ENCODE measurements around the gene TENM3. TPM values are rescaled to one million over a fixed set of nuclear protein-coding genes. Genes with fewer than 3 reads are reported as not detected.

TENM3 gene
- total RNA-seq, 2 donors from 2014 or later, result 39.5 to 51.9 TPM

- H3K27me3 ChIP-seq (ENCODE audit: control insufficient read depth, insufficient read depth, low read length, poor library complexity, severe bottlenecking), result no peaks in the 10 kb centered on the region
- H3K36me3 Mint-ChIP-seq (ENCODE audit: low read depth), result no peaks in the 10 kb centered on the region
- no peaks in the 10 kb centered on the region for H3K27me3 Mint-ChIP-seq (ENCODE audit: insufficient read depth)
- H3K9ac ChIP-seq (ENCODE audit: extremely low read depth, low read length, poor library complexity, severe bottlenecking), result no peak overlapping the region
- no peak overlapping the region for H3K27ac Mint-ChIP-seq
- no peak overlapping the region for H3K27ac ChIP-seq (ENCODE audit: low read depth, low read length)
- no peaks in the 10 kb centered on the region for H3K9me3 ChIP-seq (ENCODE audit: control insufficient read depth, low read length)
- peaks cover 10% of the 10 kb centered on the region for H3K4me1 Mint-ChIP-seq
- H3K4me3 ChIP-seq (ENCODE audit: low read length), result no peak overlapping the region
- H3K4me1 ChIP-seq (ENCODE audit: control insufficient read depth, insufficient read depth, low read length), result peaks cover 8% of the 10 kb centered on the region
- no peak for DNase-seq
- H3K4me3 Mint-ChIP-seq, result no peak overlapping the region
- no peaks in the 10 kb centered on the region for H3K9me3 Mint-ChIP-seq
- TF ChIP-seq CTCF (conservative IDR thresholded peaks at IDR 0.05), result no peak
- no peaks in the 10 kb centered on the region for H3K36me3 ChIP-seq (ENCODE audit: control insufficient read depth, insufficient read depth, low read length)
- WGBS, 2 experiments (ENCODE audit: insufficient coverage in 1 of 2, insufficient read length in 1 of 2), result 87 to 91% methylated on average over 14 to 17 of the region's 17 CpGs
These were observed 599.7 kb downstream of the TENM3 start for GRCh38 chr4:182842759-182843390.

DNA sequence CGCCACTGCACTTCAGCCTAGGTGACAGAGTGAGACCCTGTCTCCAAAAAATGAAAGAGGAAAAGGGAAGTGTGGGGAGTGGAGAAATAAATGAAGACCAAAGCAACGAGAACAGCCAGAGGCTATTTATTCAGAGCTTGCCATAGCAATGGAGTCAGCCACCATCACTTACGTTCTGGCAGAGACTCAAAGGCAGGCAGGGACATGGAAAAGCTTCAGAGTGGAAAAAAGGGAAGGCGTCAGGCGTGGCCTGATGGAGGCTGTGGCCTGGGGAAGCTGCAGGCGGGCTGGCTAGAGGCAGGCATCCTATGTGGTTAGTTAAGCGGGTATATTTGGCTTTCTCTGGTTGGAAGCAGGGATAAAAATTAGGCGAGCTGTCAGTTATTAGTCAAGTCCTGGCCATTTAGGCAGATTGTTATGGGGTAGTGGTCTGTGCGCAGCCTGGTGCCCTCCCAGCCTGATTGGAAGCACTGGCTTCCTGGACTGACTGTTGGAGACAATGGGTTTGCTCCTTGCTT, 600.7 kb downstream of the TENM3 start:
- Histone ChIP-seq H3K4me3 (ENCODE audit: low read length) (no peak overlapping the region), H3K9me3 (ENCODE audit: control insufficient read depth, low read length) (no peaks in the 10 kb centered on the region), H3K27me3 (ENCODE audit: control insufficient read depth, insufficient read depth, low read length, poor library complexity, severe bottlenecking) (no peaks in the 10 kb centered on the region), H3K4me1 (ENCODE audit: control insufficient read depth, insufficient read depth, low read length) (peaks cover 8% of the 10 kb centered on the region), H3K36me3 (ENCODE audit: control insufficient read depth, insufficient read depth, low read length) (no peaks in the 10 kb centered on the region), H3K9ac (ENCODE audit: extremely low read depth, low read length, poor library complexity, severe bottlenecking) (no peak overlapping the region), H3K27ac (ENCODE audit: low read depth, low read length) (no peak overlapping the region)
- H3K27me3 Mint-ChIP-seq (ENCODE audit: insufficient read depth), result no peaks in the 10 kb centered on the region
- peaks cover 10% of the 10 kb centered on the region for H3K4me1 Mint-ChIP-seq
- no peak for DNase-seq
- no peaks in the 10 kb centered on the region for H3K9me3 Mint-ChIP-seq
- H3K36me3 Mint-ChIP-seq (ENCODE audit: low read depth), result no peaks in the 10 kb centered on the region
- H3K27ac Mint-ChIP-seq, result peak overlapping the region; percentile 31
- WGBS, 2 experiments (ENCODE audit: insufficient coverage in 1 of 2, insufficient read length in 1 of 2), result 92 to 94% methylated on average over 7 to 9 of the region's 9 CpGs
- H3K4me3 Mint-ChIP-seq, result no peak overlapping the region
- TF ChIP-seq CTCF (conservative IDR thresholded peaks at IDR 0.05), result no peak

GRCh38 chr4:182845618-182846017, 602.4 kb downstream of the TENM3 start:
- Histone ChIP-seq H3K4me3 (ENCODE audit: low read length) (no peak overlapping the region), H3K9ac (ENCODE audit: extremely low read depth, low read length, poor library complexity, severe bottlenecking) (no peak overlapping the region), H3K27ac (ENCODE audit: low read depth, low read length) (no peak overlapping the region), H3K27me3 (ENCODE audit: control insufficient read depth, insufficient read depth, low read length, poor library complexity, severe bottlenecking) (no peaks in the 10 kb centered on the region), H3K36me3 (ENCODE audit: control insufficient read depth, insufficient read depth, low read length) (no peaks in the 10 kb centered on the region), H3K4me1 (ENCODE audit: control insufficient read depth, insufficient read depth, low read length) (peaks cover 8% of the 10 kb centered on the region), H3K9me3 (ENCODE audit: control insufficient read depth, low read length) (no peaks in the 10 kb centered on the region)
- Mint-ChIP-seq H3K27me3 (ENCODE audit: insufficient read depth) (peaks cover 2% of the 10 kb centered on the region), H3K4me3 (no peak overlapping the region), H3K36me3 (ENCODE audit: low read depth) (no peaks in the 10 kb centered on the region), H3K27ac (no peak overlapping the region), H3K9me3 (no peaks in the 10 kb centered on the region), H3K4me1 (peaks cover 10% of the 10 kb centered on the region)
- TF ChIP-seq CTCF (conservative IDR thresholded peaks at IDR 0.05), result no peak
- 91 to 94% methylated on average over 5 to 6 of the region's 6 CpGs for WGBS, 2 experiments (ENCODE audit: insufficient coverage in 1 of 2, insufficient read length in 1 of 2)
- DNase-seq, result no peak

All from endodermal cell (in vitro differentiated cells).